Measurements from ENCODE around the gene GALNT18.

GALNT18 gene

DNA sequence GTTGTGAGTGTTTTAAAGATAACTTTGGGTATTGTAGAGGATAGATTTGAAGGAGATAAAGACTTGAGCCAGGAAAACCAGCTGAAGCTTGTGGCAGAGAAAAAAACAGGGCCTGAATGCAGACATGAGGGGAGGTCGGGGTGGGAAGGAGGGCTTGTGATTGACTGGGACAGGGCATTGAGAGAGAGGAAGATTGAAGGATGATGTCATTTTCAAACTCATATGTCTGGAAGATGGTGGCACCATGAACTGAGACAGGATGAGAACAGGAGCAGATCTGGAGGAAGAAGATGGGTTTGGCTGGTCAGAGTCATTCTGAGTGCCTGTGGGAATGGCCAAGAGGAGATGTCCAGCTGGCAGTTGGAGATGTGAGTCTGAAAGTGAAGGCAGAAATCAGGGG lies 283.5 kb downstream of the GALNT18 start:
- DNase-seq, result no peak

DNA sequence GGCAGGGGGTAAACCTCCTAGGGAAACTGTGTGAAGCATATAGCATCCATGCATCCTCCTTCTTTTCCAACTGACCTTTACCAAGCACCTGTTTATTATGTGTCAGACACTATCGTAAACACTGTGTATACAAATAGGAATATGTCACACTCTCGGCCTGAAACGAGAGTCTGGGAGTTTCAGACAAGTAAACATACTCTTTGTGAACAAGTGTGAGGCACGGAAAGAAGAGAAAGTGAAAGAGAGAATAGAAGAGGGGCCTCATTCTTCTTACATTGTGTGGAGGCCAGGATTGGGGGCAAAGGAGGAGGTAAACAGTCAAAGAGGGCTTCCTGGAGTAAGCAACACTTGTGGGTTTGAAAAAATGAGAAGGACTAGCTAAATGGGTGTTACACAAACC lies 285.1 kb downstream of the GALNT18 start:
- DNase-seq, result no peak

DNA sequence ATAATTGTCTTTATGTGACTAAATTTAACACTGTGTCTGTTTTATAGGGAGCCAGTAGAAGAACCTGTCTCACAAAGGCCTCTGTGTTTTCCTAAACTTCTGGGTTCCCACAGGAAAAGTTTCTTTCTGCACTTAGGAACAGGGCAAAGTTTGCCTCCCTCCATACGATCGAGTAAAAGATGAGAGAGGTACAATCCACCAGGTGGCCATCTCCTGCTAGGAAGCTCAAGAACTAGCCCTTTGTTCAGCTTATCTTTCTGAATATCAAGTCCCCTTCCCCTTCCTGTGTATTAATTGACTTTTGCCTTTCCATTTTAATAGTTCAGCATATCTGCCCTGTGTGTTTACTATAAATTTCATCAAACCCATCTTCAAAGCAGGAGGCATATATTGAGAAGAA lies 286.8 kb downstream of the GALNT18 start:
- no peak for DNase-seq

DNA sequence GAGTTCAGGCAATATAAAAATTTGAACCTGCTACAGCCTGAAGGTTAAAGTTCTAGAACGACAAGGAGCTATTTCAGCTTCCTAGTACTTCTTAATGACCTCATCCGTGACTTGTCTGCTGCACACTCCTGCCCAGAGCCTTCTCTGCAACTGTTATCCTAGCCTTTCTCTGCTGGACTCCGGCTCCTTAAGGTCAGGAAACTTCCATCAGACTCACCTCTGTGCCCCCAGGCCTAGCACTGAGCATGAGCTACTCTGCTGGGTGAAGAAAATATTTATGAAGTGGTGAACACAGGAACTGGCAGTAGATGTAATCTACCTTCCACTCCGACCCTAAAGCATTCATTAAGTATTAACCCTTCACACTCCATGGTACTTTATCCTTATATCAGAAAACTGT lies 287.2 kb downstream of the GALNT18 start:
- no peak for DNase-seq

DNA sequence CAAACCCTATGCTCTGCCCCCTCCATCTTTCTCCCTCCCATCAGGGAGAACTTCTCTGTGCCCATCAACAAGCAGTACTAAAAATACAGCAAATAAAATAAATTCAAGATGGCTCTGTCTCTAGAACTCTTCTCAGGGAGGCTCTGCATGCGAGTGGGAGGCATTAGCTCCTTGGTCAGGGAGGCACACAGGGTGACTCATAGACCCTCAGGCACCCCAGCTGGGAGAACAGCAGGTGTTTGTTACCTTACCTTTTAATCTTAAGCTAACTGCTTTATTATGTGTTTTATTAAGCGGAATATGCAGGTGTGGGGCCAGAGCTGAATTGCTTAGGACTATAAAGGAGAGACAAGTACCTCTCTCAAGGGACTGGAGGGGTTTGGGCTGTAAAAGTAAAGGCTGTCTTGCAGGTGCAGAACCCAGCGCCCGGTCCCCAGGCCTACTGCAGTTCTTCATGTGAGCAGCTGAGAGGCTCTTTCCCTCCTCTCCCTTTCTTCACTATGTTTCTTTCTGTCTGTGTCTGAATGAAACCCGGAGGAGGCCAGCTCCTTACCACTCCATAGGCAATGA lies 289.6 kb downstream of the GALNT18 start:
- DNase-seq, result no peak

DNA sequence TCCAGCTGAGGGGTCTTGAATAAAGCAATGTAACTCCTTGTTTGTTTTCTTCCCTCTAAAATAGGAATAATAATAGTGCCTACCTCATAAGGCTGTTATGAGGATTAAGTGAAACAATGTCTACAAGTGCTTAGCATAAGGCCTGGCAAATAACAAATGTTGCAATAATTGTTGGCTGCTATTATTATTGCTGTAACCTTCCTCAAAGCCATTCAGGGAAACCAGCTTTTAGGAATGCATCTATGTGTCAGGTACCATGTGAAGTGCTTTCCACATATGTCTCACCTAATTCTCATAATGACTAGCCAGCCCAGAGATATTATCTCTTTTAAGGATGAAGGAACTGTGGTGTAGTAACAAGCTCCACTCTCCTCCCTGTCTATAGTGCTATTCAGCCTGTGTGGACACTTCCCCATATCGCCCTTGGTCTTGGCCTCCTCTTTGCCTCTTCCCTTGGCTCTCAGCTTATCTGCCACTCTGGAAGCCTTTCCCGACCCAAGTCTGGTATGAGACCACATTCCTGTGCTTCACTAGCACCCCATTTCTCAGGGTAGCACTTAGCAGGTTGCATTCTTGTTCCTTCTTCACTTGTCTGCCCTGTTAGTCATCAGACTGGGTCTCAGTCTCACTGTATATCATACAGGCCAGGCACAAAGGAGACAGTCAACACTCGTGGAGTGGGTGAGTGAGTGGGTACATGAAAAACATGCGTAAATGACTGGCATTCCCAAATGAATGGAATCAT lies 292.6 kb downstream of the GALNT18 start:
- no peak for DNase-seq

DNA sequence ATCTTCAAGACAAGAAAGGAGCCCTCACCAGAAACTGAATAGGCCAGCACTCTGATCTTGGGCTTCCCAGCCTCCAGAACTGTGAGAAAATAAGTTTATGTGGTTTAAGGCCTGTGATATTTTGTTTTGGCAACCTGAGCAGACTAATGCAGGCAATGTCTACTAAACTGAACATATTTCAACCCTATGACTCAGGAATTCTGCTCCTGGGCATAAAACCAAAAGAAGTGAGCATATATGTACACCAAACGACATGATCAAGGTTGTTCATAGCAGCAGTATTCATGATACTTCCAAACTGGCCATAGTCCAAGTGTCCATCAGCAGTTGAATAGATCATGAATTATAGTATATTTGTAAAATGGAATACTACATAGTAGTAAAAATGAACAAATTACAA lies 297.7 kb downstream of the GALNT18 start:
- no peak for DNase-seq

DNA sequence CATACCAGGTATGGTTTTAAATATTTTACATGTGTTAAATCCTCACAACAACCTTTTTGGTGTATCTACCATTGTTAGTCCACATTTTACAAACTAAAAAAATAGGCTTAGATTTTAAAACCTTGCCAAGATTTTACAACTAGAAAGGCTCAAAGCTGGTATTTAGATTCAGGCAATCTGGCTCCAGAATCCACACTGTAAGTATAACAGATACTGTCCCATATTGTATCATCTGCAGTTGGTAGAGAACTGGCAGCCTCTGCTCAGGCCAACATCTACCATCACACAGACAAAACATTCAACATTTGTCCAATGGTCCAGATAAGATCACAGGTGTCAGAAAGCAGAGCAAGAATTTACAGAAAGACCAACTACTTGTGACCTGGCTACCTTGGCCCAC lies 299.7 kb downstream of the GALNT18 start:
- DNase-seq, result no peak

DNA sequence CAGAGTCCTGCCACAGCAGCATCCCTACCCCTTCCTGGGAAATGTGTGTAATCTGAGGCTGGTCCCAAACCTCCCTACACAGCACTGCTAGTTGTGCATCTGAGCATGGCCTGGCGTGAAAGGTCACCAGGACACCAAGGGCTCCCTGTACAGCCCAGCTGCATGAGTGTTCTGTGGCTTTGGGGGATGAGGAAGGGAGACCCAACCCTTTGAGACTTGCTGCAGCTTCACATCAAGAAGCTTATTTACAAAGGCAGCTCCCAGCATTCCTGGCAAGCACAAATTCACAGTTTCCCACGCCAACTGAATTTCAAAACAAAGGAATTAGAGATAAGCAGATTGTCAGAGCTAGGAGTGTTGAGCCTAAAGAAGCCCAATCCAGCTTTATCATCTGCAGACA lies 301.0 kb downstream of the GALNT18 start:
- no peak for DNase-seq

DNA sequence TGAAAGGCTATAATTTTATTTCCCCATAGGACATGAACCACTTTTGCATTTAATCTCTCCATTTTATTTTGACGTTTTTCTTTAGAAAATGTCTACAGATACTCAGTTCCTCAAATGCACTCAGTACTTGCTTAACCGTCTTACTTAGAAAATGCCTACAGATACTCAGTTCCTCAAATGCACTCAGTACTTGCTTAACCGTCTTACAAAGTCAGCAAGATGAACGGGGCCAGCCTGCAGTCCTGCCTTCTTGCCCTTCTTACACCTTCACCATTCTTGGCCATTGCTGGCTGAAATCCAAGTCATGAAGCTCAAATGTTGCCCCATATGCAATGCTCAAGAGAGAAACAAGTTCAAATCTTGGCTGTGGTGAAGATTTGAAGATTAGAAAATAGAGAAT lies 302.8 kb downstream of the GALNT18 start:
- DNase-seq, result peak; percentile 95

DNA sequence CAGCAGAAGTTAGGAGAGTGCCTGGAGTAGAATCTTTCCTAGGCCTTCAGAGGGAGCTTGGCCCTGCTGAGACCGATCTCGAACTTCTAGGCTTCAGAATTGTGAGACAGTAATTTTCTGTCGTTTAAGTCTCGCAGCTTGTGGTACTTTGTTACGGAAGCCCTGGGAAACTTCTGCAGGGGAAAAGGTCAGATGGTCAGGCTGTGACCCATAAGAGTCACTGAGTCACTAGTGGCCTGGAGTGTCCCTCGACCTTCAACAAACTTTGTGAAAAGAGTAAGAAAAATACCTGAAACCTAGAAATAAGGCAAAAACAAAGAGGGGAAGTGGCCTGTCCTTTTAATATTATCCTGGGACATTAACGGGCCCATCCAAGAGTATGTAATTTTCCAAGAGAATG lies 303.3 kb downstream of the GALNT18 start:
- no peak for DNase-seq

DNA sequence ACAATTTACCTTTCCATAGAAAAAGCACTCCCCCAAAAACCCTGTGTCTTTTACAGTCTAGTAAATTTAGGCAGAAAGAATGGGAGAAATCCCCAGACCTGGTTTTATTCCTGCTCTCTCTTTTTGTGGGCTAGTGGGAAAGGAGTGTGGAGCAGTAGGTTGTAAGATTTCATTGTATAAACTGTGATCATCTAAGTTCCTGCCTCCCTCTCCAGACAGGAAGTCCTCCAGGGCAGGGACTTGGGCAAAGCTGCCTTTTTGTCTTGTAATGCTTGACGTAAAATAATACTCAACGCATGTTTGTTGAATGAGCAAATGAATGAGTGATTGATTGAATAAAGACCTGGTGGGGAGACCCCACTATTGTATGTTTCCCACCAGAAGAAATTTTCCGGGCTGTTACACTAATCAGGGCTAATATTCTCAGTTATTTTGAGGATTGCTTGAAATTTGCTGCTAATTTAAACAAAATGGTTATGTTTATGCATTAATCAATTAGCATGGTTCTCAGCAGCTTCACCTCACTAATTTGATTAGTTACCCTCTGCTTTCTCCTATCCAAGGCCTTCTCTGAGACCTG lies 305.1 kb downstream of the GALNT18 start:
- no peak for DNase-seq

DNA sequence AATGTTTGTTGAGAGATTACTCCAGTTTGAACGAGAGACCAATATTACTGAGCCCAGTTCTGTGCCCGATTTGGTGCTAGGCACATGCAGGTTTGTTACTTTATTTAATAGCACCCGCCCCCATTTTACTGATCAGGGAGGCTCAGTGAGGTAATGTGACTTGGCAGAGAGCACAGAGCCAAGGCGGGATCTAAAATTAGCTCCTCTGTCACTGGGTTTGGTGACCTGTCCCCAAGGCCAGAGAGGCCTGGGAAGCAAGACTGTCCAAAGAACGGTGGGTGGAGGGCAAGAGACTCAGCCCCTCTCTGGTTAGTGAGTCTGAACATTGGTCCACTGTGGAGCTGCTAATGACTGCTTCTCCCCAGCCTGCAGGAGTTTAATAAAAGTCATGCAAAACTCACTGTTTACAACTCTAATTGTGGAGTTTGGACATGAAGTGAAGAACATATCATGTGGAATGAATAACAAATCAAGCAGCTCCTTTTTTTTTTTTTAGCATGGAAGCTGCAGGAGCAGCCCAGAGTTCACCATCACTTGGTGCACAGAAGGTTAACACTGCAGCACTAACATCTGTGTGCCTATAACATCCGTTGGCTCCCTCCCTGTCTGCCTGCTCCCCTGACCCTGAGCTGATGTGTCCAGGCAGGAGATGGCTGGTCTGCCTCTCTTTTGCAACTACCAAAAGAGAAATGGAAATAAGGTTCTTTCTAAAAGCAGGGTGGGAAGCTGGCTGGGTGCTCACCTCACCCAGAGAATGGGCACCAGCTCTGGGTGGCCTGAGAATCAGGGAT lies 307.7 kb downstream of the GALNT18 start:
- DNase-seq, result no peak

DNA sequence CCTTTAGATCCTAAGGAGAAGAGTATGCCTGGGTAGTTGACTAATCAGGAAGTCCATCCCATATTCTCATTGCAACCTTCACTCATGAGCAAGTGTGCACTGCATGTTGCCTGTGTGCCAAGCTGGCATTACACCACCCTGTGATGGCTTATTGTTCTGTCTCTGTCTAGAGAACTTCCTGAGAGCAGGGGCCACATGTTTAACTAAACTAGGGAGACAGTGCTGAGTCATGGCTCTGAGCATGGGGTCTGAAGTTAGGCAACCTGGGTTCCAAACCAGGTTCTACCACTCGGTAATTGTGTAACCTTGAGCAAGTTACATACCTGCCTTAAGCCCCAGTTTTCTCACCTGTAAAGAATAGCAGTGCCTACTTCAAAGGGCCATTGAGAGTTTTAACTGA lies 308.4 kb downstream of the GALNT18 start:
- peak; percentile 77 for DNase-seq

DNA sequence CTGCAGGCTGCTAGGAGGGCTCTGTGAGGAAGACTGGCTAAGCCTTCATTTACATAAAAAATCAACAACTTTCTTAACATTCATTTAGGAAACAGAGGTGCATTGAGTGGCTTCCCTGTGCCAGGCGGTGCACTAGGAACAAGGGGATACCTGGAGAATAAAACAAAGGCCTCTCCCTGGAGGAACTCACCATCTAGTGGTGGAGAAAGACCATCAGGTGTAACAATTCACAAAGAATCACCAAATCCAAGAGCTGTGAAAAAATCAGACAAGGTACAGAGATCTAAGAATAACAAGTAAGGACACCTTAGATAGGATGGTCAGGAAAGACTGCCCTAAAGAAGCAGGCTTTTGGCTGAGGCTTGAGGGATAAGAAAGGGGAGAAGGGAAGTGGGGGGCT lies 309.1 kb downstream of the GALNT18 start:
- no peak for DNase-seq

DNA sequence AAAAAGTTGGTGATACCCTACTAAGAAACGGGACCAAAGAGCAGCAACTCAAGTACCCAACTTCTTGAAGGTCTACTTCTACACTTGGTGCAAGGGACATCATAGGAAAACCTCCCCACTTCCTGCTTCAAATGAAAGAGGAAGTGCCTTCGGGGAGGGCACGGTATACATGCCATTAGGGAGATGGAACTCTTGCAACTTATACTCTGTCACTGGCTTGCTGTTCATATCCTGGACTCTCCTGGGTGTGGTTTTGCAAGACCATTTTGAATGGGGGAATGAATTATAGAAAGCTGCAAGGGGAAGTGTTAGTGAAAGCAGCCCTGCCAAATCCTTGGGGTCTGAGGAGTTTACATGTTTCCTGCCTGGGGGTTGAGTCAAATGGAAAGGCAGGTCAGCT lies 310.6 kb downstream of the GALNT18 start:
- peak; percentile 100 for DNase-seq

DNA sequence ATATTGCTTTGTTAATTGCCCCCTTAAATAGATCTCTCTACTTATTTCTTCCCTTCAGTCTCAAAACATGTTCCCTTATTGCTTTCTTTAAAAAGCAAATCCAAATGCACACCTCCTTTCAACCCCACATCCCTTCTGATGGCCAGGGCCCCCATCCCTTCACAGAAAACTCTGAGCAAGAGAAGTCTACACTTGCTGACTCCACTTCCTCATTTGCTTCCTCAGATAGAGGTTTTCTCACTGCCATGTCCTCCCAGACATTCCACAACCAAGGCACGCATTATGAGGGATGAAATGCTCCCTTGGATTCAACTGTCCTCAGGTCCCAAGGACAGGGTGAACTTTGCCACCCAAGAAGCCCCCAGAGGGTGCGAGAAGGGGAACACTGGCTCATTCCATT lies 311.9 kb downstream of the GALNT18 start:
- DNase-seq, result peak; percentile 32

DNA sequence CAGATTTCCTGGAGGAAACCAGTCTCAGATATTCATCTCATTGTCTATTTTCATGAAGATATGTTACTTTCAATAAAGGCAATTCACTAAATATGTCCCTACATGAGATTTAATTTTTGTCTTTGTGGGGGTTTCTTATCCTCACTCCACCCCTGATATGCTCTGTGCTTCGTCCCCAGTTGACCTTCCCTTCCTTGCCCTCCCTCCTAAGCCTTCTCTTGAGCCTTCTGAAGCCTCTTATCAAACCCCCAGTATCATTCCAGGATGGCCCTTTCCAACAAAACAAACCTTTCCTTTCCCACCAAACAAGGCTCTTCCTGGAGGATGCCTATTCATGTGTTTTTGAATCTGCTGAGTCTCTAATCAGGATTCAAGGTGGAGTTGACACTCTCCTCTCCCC lies 313.6 kb downstream of the GALNT18 start:
- no peak for DNase-seq

DNA sequence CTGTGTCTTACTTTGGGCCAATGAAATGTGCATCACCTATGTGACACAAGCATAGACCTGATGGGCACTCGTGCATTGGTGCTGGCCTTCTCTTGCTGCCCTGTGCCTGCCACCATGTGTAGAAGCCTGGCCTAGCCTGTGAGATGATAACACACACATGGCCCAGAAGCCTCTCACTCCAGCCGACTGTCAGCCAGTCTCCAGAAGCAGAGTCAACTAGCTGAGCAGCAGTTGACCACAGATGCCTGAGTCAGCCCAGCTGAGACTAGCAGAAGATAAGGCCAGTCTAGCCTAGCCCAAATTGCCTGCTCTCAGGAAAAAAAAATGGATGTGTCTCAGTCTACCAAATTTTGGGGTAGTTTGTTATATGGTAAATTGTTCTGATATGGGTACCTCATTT lies 314.9 kb downstream of the GALNT18 start:
- DNase-seq, result peak; percentile 21

DNA sequence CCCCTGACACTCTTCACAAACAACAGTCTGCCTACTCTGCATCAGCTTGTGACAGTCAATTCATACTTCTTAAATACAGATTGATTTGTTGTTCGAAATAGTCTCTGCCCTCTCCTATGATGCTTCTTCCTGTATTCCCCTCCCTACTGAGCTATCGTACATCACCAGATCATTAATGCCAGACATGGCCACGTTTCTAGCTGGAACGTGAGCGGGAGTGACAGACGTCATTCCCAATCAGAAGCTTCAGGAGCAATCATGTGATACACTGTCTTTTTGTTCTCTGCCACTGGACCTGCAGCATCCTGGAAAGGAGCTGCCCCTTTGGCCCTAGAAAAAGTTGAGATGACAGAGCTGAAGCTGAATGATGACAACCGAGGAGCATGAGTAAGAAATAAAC lies 317.3 kb downstream of the GALNT18 start:
- DNase-seq, result no peak

DNA sequence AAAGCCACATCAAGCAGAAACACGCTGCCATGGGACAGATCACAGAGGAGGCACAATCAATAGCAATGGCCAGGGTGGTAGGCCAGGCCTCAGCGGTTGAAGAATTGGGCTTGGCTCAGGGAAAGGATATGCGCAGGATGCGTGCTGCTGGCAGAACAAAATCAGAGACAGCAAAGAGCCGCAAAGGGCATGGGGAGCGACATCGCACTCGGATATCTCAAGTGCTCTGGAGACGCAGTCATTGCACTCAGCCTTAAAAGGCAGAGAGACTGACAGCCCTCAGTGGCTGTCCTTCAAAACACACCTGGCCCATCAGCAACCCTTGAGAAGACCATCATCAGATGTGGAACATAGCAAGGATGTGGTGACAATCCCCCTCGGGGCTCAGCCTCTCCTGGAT lies 319.2 kb downstream of the GALNT18 start:
- no peak for DNase-seq

DNA sequence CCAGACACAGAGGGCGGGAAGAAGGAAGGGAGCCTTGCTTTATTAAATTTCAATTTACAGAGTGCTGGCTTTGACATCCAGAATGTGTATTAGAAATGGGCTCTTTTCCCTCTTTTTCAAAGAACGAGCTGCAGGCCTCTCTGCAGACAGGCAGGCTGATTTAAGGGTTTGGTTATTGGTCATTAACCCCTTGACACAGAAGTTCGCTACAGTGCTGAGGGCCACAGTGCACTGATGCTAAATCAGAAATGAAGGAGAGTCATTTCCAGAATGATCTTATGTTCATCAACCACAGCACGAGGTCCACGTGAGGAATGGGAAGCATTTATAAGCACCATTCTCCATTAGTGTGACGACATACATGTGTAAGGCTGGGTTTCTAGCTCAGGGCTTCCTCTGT lies 320.6 kb downstream of the GALNT18 start:
- no peak for DNase-seq

DNA sequence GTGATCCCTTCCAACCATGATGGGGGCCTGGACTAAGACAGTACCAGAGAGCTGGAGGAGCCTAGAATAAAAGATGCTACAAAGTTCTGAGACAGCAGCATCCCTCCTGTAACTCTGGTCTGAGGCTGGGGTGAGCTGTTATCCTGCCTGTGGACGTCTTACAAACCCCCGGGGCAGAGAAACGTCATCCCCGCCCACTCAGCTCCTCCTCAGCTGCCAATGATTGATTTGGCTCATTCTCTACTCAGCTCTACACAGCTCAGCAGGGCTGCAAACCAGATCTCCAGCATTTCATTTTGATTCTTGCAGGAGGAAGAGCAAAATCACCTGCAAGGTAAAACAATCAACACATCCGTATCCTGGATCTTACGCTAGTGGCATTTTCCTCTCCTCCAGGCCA lies 324.2 kb downstream of the GALNT18 start:
- no peak for DNase-seq

DNA sequence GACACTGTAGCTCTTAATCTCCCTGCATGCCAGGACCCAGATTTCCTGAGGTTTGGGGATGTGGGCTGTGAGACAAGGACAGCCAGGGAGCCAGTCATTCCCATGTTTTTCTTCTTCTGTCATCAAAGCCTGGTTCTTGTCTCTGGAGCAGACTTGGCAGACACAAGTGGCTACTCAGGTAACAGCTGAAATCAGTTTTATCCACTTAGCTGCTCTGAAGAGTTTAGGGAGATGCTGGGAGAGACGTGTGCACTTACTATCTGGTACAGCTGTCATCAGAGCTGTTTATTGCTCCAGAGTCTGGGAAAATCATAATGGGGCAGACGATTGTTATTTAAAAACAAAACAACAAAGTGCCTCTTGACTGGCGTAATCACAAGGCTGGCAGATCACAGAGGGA lies 325.4 kb downstream of the GALNT18 start:
- DNase-seq, result no peak

All from MV-4-11 (cell line).